ENCODE results near the gene TLE7. TPM values are rescaled to one million over a fixed set of nuclear protein-coding genes. Genes with fewer than 3 reads are reported as not detected.

TLE7 gene
- total and polyA plus RNA-seq, 5 donors from 2014 or later: not detected

- H3K4me3 ChIP-seq (ENCODE audit: low read depth, low read length): no peak overlapping the region
- DNase-seq (no peak), ATAC-seq (ENCODE audit: low read depth in 2 of 2) (no peak)
- H3K4me3 Mint-ChIP-seq: no peak overlapping the region
- no peak overlapping the region for H3K27ac Mint-ChIP-seq
- peaks cover 0 to 2% (median 0%) of the 10 kb centered on the region in 7 donors for H3K9me3 Mint-ChIP-seq
- peaks cover 5% of the 10 kb centered on the region for H3K27me3 ChIP-seq (ENCODE audit: control insufficient read depth, insufficient read depth, low read length)
- no peaks in the 10 kb centered on the region for H3K9me3 ChIP-seq (ENCODE audit: control insufficient read depth in 2 of 2, low read length in 2 of 2)
- no peak overlapping the region for H3K27ac ChIP-seq (ENCODE audit: insufficient read depth, low read length, poor library complexity, severe bottlenecking)
- H3K27me3 Mint-ChIP-seq: peaks cover 23% of the 10 kb centered on the region
- H3K4me1 ChIP-seq (ENCODE audit: control insufficient read depth, insufficient read depth, low read length, poor library complexity, severe bottlenecking): no peaks in the 10 kb centered on the region
- peaks cover 0 to 3% (median 0%) of the 10 kb centered on the region in 4 donors for H3K4me1 Mint-ChIP-seq
- H3K36me3 ChIP-seq (ENCODE audit: control insufficient read depth, insufficient read depth, low read length): no peaks in the 10 kb centered on the region
- no peaks in the 10 kb centered on the region for H3K36me3 Mint-ChIP-seq
Measured at GRCh38 chr16:71431991-71432390, 9.9 kb downstream of the TLE7 start.

GRCh38 chr16:71431176-71431575 is 10.7 kb downstream of the TLE7 start:
- Mint-ChIP-seq H3K27ac (no peak overlapping the region), H3K27me3 (peaks cover 27% of the 10 kb centered on the region)
- H3K4me1 ChIP-seq (ENCODE audit: control insufficient read depth, insufficient read depth, low read length, poor library complexity, severe bottlenecking): no peaks in the 10 kb centered on the region

GRCh38 chr16:71430744-71431143 is 11.1 kb downstream of the TLE7 start:
- H3K36me3 Mint-ChIP-seq: no peaks in the 10 kb centered on the region
- no peaks in the 10 kb centered on the region for H3K4me1 ChIP-seq (ENCODE audit: control insufficient read depth, insufficient read depth, low read length, poor library complexity, severe bottlenecking)
- H3K36me3 ChIP-seq (ENCODE audit: control insufficient read depth, insufficient read depth, low read length): no peaks in the 10 kb centered on the region
- peaks cover 30% of the 10 kb centered on the region for H3K27me3 Mint-ChIP-seq
- H3K4me3 ChIP-seq (ENCODE audit: low read depth, low read length): no peak overlapping the region
- peaks cover 0 to 11% (median 2%) of the 10 kb centered on the region in 4 donors for H3K4me1 Mint-ChIP-seq
- H3K27ac Mint-ChIP-seq: no peak overlapping the region
- no peak overlapping the region for H3K27ac ChIP-seq (ENCODE audit: insufficient read depth, low read length, poor library complexity, severe bottlenecking)
- no peak for DNase-seq
- no peak overlapping the region for H3K4me3 Mint-ChIP-seq
- H3K9me3 ChIP-seq (ENCODE audit: control insufficient read depth in 2 of 2, low read length in 2 of 2): no peaks in the 10 kb centered on the region
- peaks cover 0 to 5% (median 0%) of the 10 kb centered on the region in 7 donors for H3K9me3 Mint-ChIP-seq
- ATAC-seq (ENCODE audit: low read depth in 2 of 2): no peak
- H3K27me3 ChIP-seq (ENCODE audit: control insufficient read depth, insufficient read depth, low read length): peaks cover 11% of the 10 kb centered on the region

More at GRCh38 chr16:71431176-71431575, 10.7 kb downstream of the TLE7 start:
- no peak for ATAC-seq (ENCODE audit: low read depth in 2 of 2)
- H3K4me3 Mint-ChIP-seq: no peak overlapping the region
- Histone ChIP-seq H3K27me3 (ENCODE audit: control insufficient read depth, insufficient read depth, low read length) (peaks cover 11% of the 10 kb centered on the region), H3K27ac (ENCODE audit: insufficient read depth, low read length, poor library complexity, severe bottlenecking) (no peak overlapping the region), H3K9me3 (ENCODE audit: control insufficient read depth in 2 of 2, low read length in 2 of 2) (no peaks in the 10 kb centered on the region), H3K4me3 (ENCODE audit: low read depth, low read length) (no peak overlapping the region), H3K36me3 (ENCODE audit: control insufficient read depth, insufficient read depth, low read length) (no peaks in the 10 kb centered on the region)
- H3K4me1 Mint-ChIP-seq: peaks cover 0 to 11% (median 2%) of the 10 kb centered on the region in 4 donors
- H3K36me3 Mint-ChIP-seq: no peaks in the 10 kb centered on the region
- no peak for DNase-seq
- H3K9me3 Mint-ChIP-seq: peaks cover 0 to 5% (median 0%) of the 10 kb centered on the region in 7 donors

- no peak for ATAC-seq (ENCODE audit: low read depth in 2 of 2)
- Mint-ChIP-seq H3K36me3 (no peaks in the 10 kb centered on the region), H3K4me1 (peaks cover 0 to 16% (median 5%) of the 10 kb centered on the region in 4 donors), H3K27ac (no peak overlapping the region), H3K27me3 (peaks cover 42% of the 10 kb centered on the region), H3K9me3 (peaks cover 0 to 5% (median 0%) of the 10 kb centered on the region in 7 donors), H3K4me3 (no peak overlapping the region)
- Histone ChIP-seq H3K9me3 (ENCODE audit: control insufficient read depth in 2 of 2, low read length in 2 of 2) (no peaks in the 10 kb centered on the region), H3K36me3 (ENCODE audit: control insufficient read depth, insufficient read depth, low read length) (no peaks in the 10 kb centered on the region), H3K27me3 (ENCODE audit: control insufficient read depth, insufficient read depth, low read length) (peaks cover 11% of the 10 kb centered on the region), H3K4me1 (ENCODE audit: control insufficient read depth, insufficient read depth, low read length, poor library complexity, severe bottlenecking) (no peaks in the 10 kb centered on the region), H3K4me3 (ENCODE audit: low read depth, low read length) (no peak overlapping the region), H3K27ac (ENCODE audit: insufficient read depth, low read length, poor library complexity, severe bottlenecking) (no peak overlapping the region)
- DNase-seq: no peak
Measured at GRCh38 chr16:71429581-71429980, 12.3 kb downstream of the TLE7 start.

GRCh38 chr16:71428883-71429282 is 13.0 kb downstream of the TLE7 start:
- ATAC-seq (ENCODE audit: low read depth in 2 of 2): no peak
- DNase-seq: no peak
- Histone ChIP-seq H3K9me3 (ENCODE audit: control insufficient read depth in 2 of 2, low read length in 2 of 2) (no peaks in the 10 kb centered on the region), H3K36me3 (ENCODE audit: control insufficient read depth, insufficient read depth, low read length) (no peaks in the 10 kb centered on the region), H3K27me3 (ENCODE audit: control insufficient read depth, insufficient read depth, low read length) (peaks cover 11% of the 10 kb centered on the region), H3K27ac (ENCODE audit: insufficient read depth, low read length, poor library complexity, severe bottlenecking) (no peak overlapping the region), H3K4me1 (ENCODE audit: control insufficient read depth, insufficient read depth, low read length, poor library complexity, severe bottlenecking) (no peaks in the 10 kb centered on the region), H3K4me3 (ENCODE audit: low read depth, low read length) (no peak overlapping the region)
- H3K9me3 Mint-ChIP-seq: peaks cover 0 to 5% (median 0%) of the 10 kb centered on the region in 7 donors
- no peak overlapping the region for H3K27ac Mint-ChIP-seq
- H3K4me3 Mint-ChIP-seq: no peak overlapping the region
- H3K27me3 Mint-ChIP-seq: peaks cover 42% of the 10 kb centered on the region
- no peaks in the 10 kb centered on the region for H3K36me3 Mint-ChIP-seq
- H3K4me1 Mint-ChIP-seq: peaks cover 0 to 19% (median 5%) of the 10 kb centered on the region in 4 donors

- Histone ChIP-seq H3K27me3 (ENCODE audit: control insufficient read depth, insufficient read depth, low read length) (peaks cover 11% of the 10 kb centered on the region), H3K27ac (ENCODE audit: insufficient read depth, low read length, poor library complexity, severe bottlenecking) (no peak overlapping the region), H3K36me3 (ENCODE audit: control insufficient read depth, insufficient read depth, low read length) (no peaks in the 10 kb centered on the region), H3K4me3 (ENCODE audit: low read depth, low read length) (no peak overlapping the region), H3K9me3 (ENCODE audit: control insufficient read depth in 2 of 2, low read length in 2 of 2) (no peaks in the 10 kb centered on the region), H3K4me1 (ENCODE audit: control insufficient read depth, insufficient read depth, low read length, poor library complexity, severe bottlenecking) (no peaks in the 10 kb centered on the region)
- ATAC-seq (ENCODE audit: low read depth in 2 of 2) (no peak), DNase-seq (no peak)
- Mint-ChIP-seq H3K9me3 (peaks cover 0 to 5% (median 0%) of the 10 kb centered on the region in 7 donors), H3K27me3 (peaks cover 42% of the 10 kb centered on the region), H3K4me3 (no peak overlapping the region), H3K4me1 (peaks cover 0 to 19% (median 5%) of the 10 kb centered on the region in 4 donors), H3K27ac (no peak overlapping the region), H3K36me3 (no peaks in the 10 kb centered on the region)
Measured at GRCh38 chr16:71428385-71428784, 13.5 kb downstream of the TLE7 start.

GRCh38 chr16:71426880-71427615 is 14.8 kb downstream of the TLE7 start:
- no peaks in the 10 kb centered on the region for H3K9me3 ChIP-seq (ENCODE audit: control insufficient read depth in 2 of 2, low read length in 2 of 2)
- no peak for ATAC-seq (ENCODE audit: low read depth in 2 of 2)
- Mint-ChIP-seq H3K9me3 (peaks cover 0 to 5% (median 0%) of the 10 kb centered on the region in 7 donors), H3K27ac (peak overlapping the region in 1 of 3 donors; percentile 74), H3K27me3 (peaks cover 42% of the 10 kb centered on the region), H3K4me3 (peak overlapping the region in 1 of 4 donors; percentile 84), H3K36me3 (no peaks in the 10 kb centered on the region), H3K4me1 (peaks cover 0 to 19% (median 5%) of the 10 kb centered on the region in 4 donors)
- H3K36me3 ChIP-seq (ENCODE audit: control insufficient read depth, insufficient read depth, low read length): no peaks in the 10 kb centered on the region
- H3K4me3 ChIP-seq (ENCODE audit: low read depth, low read length): no peak overlapping the region
- H3K27ac ChIP-seq (ENCODE audit: insufficient read depth, low read length, poor library complexity, severe bottlenecking): no peak overlapping the region
- no peaks in the 10 kb centered on the region for H3K4me1 ChIP-seq (ENCODE audit: control insufficient read depth, insufficient read depth, low read length, poor library complexity, severe bottlenecking)
- peaks cover 11% of the 10 kb centered on the region for H3K27me3 ChIP-seq (ENCODE audit: control insufficient read depth, insufficient read depth, low read length)
- DNase-seq: no peak

Measured in CD4-positive, CD25-positive, alpha-beta regulatory T cell (primary cell).